ENCODE data around the gene CD1B. TPM values are rescaled to one million over a fixed set of nuclear protein-coding genes. Genes with fewer than 3 reads are reported as not detected.

The CD1B gene
- total and polyA plus RNA-seq, 4 donors, result 0.19 TPM; not detected in 3

GRCh38 chr1:158334526-158335212, 3.3 kb upstream of the CD1B start:
- WGBS, result 44% methylated on average over 2 of the region's 2 CpGs
- DNase-seq (ENCODE audit: low spot score), result no peak

GRCh38 chr1:158333405-158334155, 2.2 kb upstream of the CD1B start:
- H3K9ac ChIP-seq (ENCODE audit: low read depth in 1 of 2, low read length in 2 of 2), result no peak overlapping the region
- H3K4me3 ChIP-seq (ENCODE audit: low read depth in 1 of 3, low read length in 3 of 3), result no peak overlapping the region
- 55% methylated on average over 8 of the region's 8 CpGs for WGBS
- DNase-seq (ENCODE audit: low spot score), result no peak
- no peak overlapping the region for H3K27ac ChIP-seq (ENCODE audit: low read depth in 1 of 2, low read length in 2 of 2)
- no peaks in the 10 kb centered on the region for H3K36me3 ChIP-seq (ENCODE audit: control insufficient read depth in 4 of 4, insufficient read depth in 3 of 4, low read depth in 1 of 4, low read length in 3 of 4)
- H3K4me1 ChIP-seq (ENCODE audit: control insufficient read depth in 4 of 4, insufficient read depth in 4 of 4, low read length in 3 of 4), result no peaks in the 10 kb centered on the region
- no peaks in the 10 kb centered on the region for H3K9me3 ChIP-seq (ENCODE audit: control insufficient read depth in 4 of 4, low read length in 3 of 4)
- no peaks in the 10 kb centered on the region for H3K27me3 ChIP-seq (ENCODE audit: control insufficient read depth in 4 of 4, insufficient read depth in 4 of 4, low read length in 3 of 4)
- TF ChIP-seq NR2F2 (IDR thresholded peaks at IDR 0.05), result no peak
- no peak for TF ChIP-seq JUND (IDR thresholded peaks at IDR 0.05)
- no peak for TF ChIP-seq ATF3 (IDR thresholded peaks at IDR 0.05)
- no peak for TF ChIP-seq SP1 (IDR thresholded peaks at IDR 0.05)
- TF ChIP-seq TAF1 (conservative IDR thresholded peaks at IDR 0.05), result no peak
- no peak for TF ChIP-seq FOXA1 (IDR thresholded peaks at IDR 0.05)
- TF ChIP-seq MAX (IDR thresholded peaks at IDR 0.05), result no peak
- TF ChIP-seq HNF4G (IDR thresholded peaks at IDR 0.05), result no peak
- no peak for TF ChIP-seq HNF4A (conservative IDR thresholded peaks at IDR 0.05)
- TF ChIP-seq FOXA2 (IDR thresholded peaks at IDR 0.05), result no peak
- no peak for TF ChIP-seq YY1 (IDR thresholded peaks at IDR 0.05)
- TF ChIP-seq EGR1 (IDR thresholded peaks at IDR 0.05; ENCODE audit: low read depth in 2 of 2), result no peak
- TF ChIP-seq, protein P1, sequence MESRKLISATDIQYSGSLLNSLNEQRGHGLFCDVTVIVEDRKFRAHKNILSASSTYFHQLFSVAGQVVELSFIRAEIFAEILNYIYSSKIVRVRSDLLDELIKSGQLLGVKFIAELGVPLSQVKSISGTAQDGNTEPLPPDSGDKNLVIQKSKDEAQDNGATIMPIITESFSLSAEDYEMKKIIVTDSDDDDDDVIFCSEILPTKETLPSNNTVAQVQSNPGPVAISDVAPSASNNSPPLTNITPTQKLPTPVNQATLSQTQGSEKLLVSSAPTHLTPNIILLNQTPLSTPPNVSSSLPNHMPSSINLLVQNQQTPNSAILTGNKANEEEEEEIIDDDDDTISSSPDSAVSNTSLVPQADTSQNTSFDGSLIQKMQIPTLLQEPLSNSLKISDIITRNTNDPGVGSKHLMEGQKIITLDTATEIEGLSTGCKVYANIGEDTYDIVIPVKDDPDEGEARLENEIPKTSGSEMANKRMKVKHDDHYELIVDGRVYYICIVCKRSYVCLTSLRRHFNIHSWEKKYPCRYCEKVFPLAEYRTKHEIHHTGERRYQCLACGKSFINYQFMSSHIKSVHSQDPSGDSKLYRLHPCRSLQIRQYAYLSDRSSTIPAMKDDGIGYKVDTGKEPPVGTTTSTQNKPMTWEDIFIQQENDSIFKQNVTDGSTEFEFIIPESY (IDR thresholded peaks at IDR 0.05), result no peak
- no peak for TF ChIP-seq RXRA (IDR thresholded peaks at IDR 0.05)
- TF ChIP-seq, protein P2, sequence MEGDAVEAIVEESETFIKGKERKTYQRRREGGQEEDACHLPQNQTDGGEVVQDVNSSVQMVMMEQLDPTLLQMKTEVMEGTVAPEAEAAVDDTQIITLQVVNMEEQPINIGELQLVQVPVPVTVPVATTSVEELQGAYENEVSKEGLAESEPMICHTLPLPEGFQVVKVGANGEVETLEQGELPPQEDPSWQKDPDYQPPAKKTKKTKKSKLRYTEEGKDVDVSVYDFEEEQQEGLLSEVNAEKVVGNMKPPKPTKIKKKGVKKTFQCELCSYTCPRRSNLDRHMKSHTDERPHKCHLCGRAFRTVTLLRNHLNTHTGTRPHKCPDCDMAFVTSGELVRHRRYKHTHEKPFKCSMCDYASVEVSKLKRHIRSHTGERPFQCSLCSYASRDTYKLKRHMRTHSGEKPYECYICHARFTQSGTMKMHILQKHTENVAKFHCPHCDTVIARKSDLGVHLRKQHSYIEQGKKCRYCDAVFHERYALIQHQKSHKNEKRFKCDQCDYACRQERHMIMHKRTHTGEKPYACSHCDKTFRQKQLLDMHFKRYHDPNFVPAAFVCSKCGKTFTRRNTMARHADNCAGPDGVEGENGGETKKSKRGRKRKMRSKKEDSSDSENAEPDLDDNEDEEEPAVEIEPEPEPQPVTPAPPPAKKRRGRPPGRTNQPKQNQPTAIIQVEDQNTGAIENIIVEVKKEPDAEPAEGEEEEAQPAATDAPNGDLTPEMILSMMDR (IDR thresholded peaks at IDR 0.05; ENCODE audit: low read depth, low read length, missing input control), result no peak

More at GRCh38 chr1:158334526-158335212, 3.3 kb upstream of the CD1B start:
- H3K9me3 ChIP-seq (ENCODE audit: control insufficient read depth in 4 of 4, low read length in 3 of 4), result no peaks in the 10 kb centered on the region
- H3K9ac ChIP-seq (ENCODE audit: low read depth in 1 of 2, low read length in 2 of 2), result no peak overlapping the region
- H3K27ac ChIP-seq (ENCODE audit: low read depth in 1 of 2, low read length in 2 of 2), result no peak overlapping the region
- TF ChIP-seq HNF4A (conservative IDR thresholded peaks at IDR 0.05) (no peak), EGR1 (IDR thresholded peaks at IDR 0.05; ENCODE audit: low read depth in 2 of 2) (no peak), GABPA (IDR thresholded peaks at IDR 0.05 in 1 of 2, conservative IDR thresholded peaks at IDR 0.05 in 1 of 2) (no peak), ATF3 (IDR thresholded peaks at IDR 0.05) (no peak), SP1 (IDR thresholded peaks at IDR 0.05) (no peak), YY1 (IDR thresholded peaks at IDR 0.05) (no peak), FOXA2 (IDR thresholded peaks at IDR 0.05) (no peak), RAD21 (IDR thresholded peaks at IDR 0.05) (no peak), NR2F2 (IDR thresholded peaks at IDR 0.05) (no peak), MAX (IDR thresholded peaks at IDR 0.05) (no peak), TAF1 (conservative IDR thresholded peaks at IDR 0.05) (no peak), HNF4G (IDR thresholded peaks at IDR 0.05) (no peak), FOXA1 (IDR thresholded peaks at IDR 0.05) (no peak), JUND (IDR thresholded peaks at IDR 0.05) (no peak)
- TF ChIP-seq, protein P1 (IDR thresholded peaks at IDR 0.05), result no peak
- H3K4me1 ChIP-seq (ENCODE audit: control insufficient read depth in 4 of 4, insufficient read depth in 4 of 4, low read length in 3 of 4), result no peaks in the 10 kb centered on the region
- no peak overlapping the region for H3K4me3 ChIP-seq (ENCODE audit: low read depth in 1 of 3, low read length in 3 of 3)
- H3K27me3 ChIP-seq (ENCODE audit: control insufficient read depth in 4 of 4, insufficient read depth in 4 of 4, low read length in 3 of 4), result no peaks in the 10 kb centered on the region
- H3K36me3 ChIP-seq (ENCODE audit: control insufficient read depth in 4 of 4, insufficient read depth in 3 of 4, low read depth in 1 of 4, low read length in 3 of 4), result no peaks in the 10 kb centered on the region

Measured in liver (tissue), 9 donors.